Stimulated activated memory B cell treated with anti-CD40 and anti-IgM and Interleukin-4, amounts not matched to agents 10 μg/mL and 1 μg/mL and 100 μg/mL, for 72 hours (primary cell): ENCODE measurements around the gene FAM149A.
A peak's percentile ranks its signal among the peaks of the same experiment; 100 is the strongest.

ENCODE experiments used
- ATAC-seq: fragments of 150-1000 bp; cut with Tn5 transposase; 2 replicates; pipeline ENCODE4 v1.10.0; 2021
- H3K27ac Mint-ChIP-seq: one replicate; pipeline ENCODE4 v1.8.0; 2022; ENCODE audit warnings: mild to moderate bottlenecking, mixed read lengths
- H3K27me3 Mint-ChIP-seq: one replicate; pipeline ENCODE4 v1.8.0; 2022; ENCODE audit warnings: mixed read lengths
- H3K36me3 Mint-ChIP-seq: one replicate; pipeline ENCODE4 v1.8.0; 2022; ENCODE audit warnings: mixed read lengths
- H3K4me1 Mint-ChIP-seq: one replicate; pipeline ENCODE4 v1.8.0; 2022; ENCODE audit warnings: mixed read lengths
- H3K4me3 Mint-ChIP-seq: one replicate; pipeline ENCODE4 v1.8.0; 2022; ENCODE audit warnings: mild to moderate bottlenecking, moderate library complexity, mixed read lengths
- H3K9me3 Mint-ChIP-seq: one replicate; pipeline ENCODE4 v1.8.0; 2022; ENCODE audit warnings: mixed read lengths

Gene FAM149A

GRCh38 chr4:186166852-186167512, 62.5 kb downstream of the FAM149A start:
- Mint-ChIP-seq H3K9me3 (no peaks in the 10 kb centered on the region), H3K27me3 (peaks cover 31% of the 10 kb centered on the region), H3K27ac (no peak overlapping the region), H3K4me1 (no peaks in the 10 kb centered on the region), H3K4me3 (no peak overlapping the region), H3K36me3 (no peaks in the 10 kb centered on the region)
- ATAC-seq = no peak

DNA sequence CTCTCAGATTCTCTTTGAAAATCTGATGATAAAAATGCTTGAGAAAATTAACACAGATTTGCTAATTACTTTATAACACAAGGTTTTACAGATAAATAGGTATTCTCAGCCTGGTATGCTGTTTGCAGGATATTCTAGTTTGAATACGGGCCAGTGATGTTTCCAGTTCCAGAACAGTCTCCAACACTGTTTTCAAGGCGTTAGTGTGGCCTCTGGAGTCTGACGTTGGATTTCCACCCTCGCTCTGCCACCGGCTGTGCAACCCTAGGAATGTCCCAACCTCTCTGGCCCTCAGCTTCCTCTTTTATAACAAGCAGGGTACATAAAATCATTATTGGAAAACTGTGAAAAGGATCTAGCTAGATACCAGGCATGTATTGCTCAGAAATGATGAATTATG, 63.1 kb downstream of the FAM149A start:
- no peak for ATAC-seq
- no peaks in the 10 kb centered on the region for H3K4me1 Mint-ChIP-seq
- H3K27me3 Mint-ChIP-seq = peaks cover 31% of the 10 kb centered on the region
- no peak overlapping the region for H3K27ac Mint-ChIP-seq
- no peak overlapping the region for H3K4me3 Mint-ChIP-seq
- H3K36me3 Mint-ChIP-seq = no peaks in the 10 kb centered on the region
- H3K9me3 Mint-ChIP-seq = no peaks in the 10 kb centered on the region

DNA sequence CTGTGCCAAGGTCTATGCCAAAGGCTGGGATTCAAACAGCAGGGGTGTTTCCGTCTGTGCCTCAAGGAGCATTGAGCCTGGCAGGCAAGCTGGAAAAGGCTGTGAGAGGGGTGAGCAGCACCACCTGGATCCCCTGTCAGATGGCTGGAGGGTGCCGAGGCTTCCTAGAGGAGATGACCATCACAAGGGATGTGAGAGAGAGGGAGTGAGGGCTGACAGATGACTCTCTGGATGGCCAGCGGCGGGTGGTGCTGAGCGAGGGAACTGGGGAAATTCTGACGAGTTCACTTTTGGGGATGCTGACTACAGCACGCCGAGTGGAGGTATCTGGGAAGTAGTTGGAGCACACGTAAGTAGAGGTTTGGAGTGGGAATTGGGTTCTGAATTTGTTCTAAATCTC, 64.2 kb downstream of the FAM149A start:
- no peak overlapping the region for H3K27ac Mint-ChIP-seq
- peaks cover 31% of the 10 kb centered on the region for H3K27me3 Mint-ChIP-seq
- no peak overlapping the region for H3K4me3 Mint-ChIP-seq
- no peaks in the 10 kb centered on the region for H3K36me3 Mint-ChIP-seq
- no peaks in the 10 kb centered on the region for H3K4me1 Mint-ChIP-seq
- H3K9me3 Mint-ChIP-seq = no peaks in the 10 kb centered on the region
- no peak for ATAC-seq

DNA sequence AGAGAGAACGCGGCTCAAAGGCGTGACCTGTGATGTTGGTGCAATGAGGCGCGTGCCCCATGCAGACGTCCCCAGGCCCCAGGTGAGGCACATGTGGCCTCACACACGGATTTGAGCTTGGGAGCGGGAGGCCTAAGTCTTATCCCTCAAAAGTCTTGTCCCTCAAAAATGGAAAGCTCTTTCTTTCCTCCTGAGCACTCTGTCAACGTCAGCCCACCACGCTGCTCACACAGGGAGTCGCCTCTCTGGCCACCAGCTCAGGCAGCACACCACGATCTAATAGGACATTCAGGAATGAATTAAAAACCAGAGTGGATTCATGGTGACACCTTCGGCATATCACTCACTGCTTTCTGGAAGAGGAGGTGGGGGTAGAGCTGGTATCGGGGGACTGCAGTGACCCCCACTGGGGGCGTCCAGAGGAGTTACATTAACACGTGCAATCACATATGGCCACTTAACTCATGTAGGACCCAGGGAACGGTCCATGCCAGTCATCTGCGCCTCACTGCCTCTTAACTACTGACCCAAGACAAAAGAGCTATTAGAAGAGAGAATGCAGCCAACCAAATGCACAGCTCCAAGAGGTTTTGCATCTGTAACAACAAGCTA, 64.9 kb downstream of the FAM149A start:
- H3K9me3 Mint-ChIP-seq = no peaks in the 10 kb centered on the region
- H3K27ac Mint-ChIP-seq = no peak overlapping the region
- no peaks in the 10 kb centered on the region for H3K4me1 Mint-ChIP-seq
- ATAC-seq = no peak
- H3K36me3 Mint-ChIP-seq = no peaks in the 10 kb centered on the region
- H3K4me3 Mint-ChIP-seq = no peak overlapping the region
- peaks cover 30% of the 10 kb centered on the region for H3K27me3 Mint-ChIP-seq

- peak; percentile 20 for ATAC-seq
- Mint-ChIP-seq H3K27ac (no peak overlapping the region), H3K4me3 (no peak overlapping the region), H3K27me3 (peaks cover 23% of the 10 kb centered on the region), H3K4me1 (no peaks in the 10 kb centered on the region), H3K9me3 (no peaks in the 10 kb centered on the region), H3K36me3 (no peaks in the 10 kb centered on the region)
Measured at GRCh38 chr4:186169945-186170802, 65.7 kb downstream of the FAM149A start.

- no peak for ATAC-seq
- H3K4me1 Mint-ChIP-seq = no peaks in the 10 kb centered on the region
- no peak overlapping the region for H3K4me3 Mint-ChIP-seq
- peaks cover 29% of the 10 kb centered on the region for H3K27me3 Mint-ChIP-seq
- H3K36me3 Mint-ChIP-seq = no peaks in the 10 kb centered on the region
- H3K9me3 Mint-ChIP-seq = no peaks in the 10 kb centered on the region
- H3K27ac Mint-ChIP-seq = no peak overlapping the region
Measured at GRCh38 chr4:186170966-186171365, 66.5 kb downstream of the FAM149A start.

DNA sequence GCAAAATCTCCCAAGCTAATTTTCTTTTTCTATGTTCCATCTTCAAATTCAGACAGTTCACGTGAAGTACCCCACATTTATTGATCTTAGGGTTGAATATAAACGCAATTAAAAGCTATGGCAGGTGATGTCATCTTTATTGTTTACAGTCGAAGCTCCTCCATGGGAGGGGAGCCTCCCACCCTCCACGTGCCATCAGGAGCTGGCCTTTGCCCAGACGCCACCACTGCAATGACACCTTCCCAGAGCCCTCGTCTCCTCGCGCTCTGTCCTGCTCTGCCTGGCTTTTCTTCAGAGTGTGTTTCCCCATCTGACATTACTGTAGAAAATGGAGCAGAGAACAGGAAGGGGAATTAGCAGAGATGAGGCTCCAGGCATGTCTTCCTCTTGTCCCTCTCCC, 68.0 kb downstream of the FAM149A start:
- H3K27me3 Mint-ChIP-seq = peaks cover 34% of the 10 kb centered on the region
- H3K36me3 Mint-ChIP-seq = no peaks in the 10 kb centered on the region
- no peak for ATAC-seq
- no peaks in the 10 kb centered on the region for H3K4me1 Mint-ChIP-seq
- no peak overlapping the region for H3K27ac Mint-ChIP-seq
- no peak overlapping the region for H3K4me3 Mint-ChIP-seq
- no peaks in the 10 kb centered on the region for H3K9me3 Mint-ChIP-seq

- Mint-ChIP-seq H3K4me1 (peaks cover 29% of the 10 kb centered on the region), H3K4me3 (no peak overlapping the region), H3K27ac (no peak overlapping the region)
Measured at GRCh38 chr4:186188107-186188506, 83.6 kb downstream of the FAM149A start.

GRCh38 chr4:186189656-186190055, 85.2 kb downstream of the FAM149A start:
- Mint-ChIP-seq H3K4me1 (peaks cover 32% of the 10 kb centered on the region), H3K9me3 (peaks cover 5% of the 10 kb centered on the region), H3K27ac (peak overlapping the region; percentile 95), H3K36me3 (peaks cover 6% of the 10 kb centered on the region), H3K27me3 (peaks cover 22% of the 10 kb centered on the region), H3K4me3 (no peak overlapping the region)
- no peak for ATAC-seq

More at GRCh38 chr4:186188107-186188506, 83.6 kb downstream of the FAM149A start:
- no peak for ATAC-seq
- Mint-ChIP-seq H3K9me3 (peaks cover 5% of the 10 kb centered on the region), H3K27me3 (peaks cover 37% of the 10 kb centered on the region), H3K36me3 (peaks cover 7% of the 10 kb centered on the region)

GRCh38 chr4:186190581-186191199, 86.2 kb downstream of the FAM149A start:
- ATAC-seq = peak; percentile 64
- peak overlapping the region; percentile 97 for H3K4me3 Mint-ChIP-seq
- peaks cover 9% of the 10 kb centered on the region for H3K36me3 Mint-ChIP-seq
- H3K9me3 Mint-ChIP-seq = no peaks in the 10 kb centered on the region
- H3K27me3 Mint-ChIP-seq = peaks cover 12% of the 10 kb centered on the region
- H3K4me1 Mint-ChIP-seq = peaks cover 32% of the 10 kb centered on the region
- H3K27ac Mint-ChIP-seq = peak overlapping the region; percentile 95

DNA sequence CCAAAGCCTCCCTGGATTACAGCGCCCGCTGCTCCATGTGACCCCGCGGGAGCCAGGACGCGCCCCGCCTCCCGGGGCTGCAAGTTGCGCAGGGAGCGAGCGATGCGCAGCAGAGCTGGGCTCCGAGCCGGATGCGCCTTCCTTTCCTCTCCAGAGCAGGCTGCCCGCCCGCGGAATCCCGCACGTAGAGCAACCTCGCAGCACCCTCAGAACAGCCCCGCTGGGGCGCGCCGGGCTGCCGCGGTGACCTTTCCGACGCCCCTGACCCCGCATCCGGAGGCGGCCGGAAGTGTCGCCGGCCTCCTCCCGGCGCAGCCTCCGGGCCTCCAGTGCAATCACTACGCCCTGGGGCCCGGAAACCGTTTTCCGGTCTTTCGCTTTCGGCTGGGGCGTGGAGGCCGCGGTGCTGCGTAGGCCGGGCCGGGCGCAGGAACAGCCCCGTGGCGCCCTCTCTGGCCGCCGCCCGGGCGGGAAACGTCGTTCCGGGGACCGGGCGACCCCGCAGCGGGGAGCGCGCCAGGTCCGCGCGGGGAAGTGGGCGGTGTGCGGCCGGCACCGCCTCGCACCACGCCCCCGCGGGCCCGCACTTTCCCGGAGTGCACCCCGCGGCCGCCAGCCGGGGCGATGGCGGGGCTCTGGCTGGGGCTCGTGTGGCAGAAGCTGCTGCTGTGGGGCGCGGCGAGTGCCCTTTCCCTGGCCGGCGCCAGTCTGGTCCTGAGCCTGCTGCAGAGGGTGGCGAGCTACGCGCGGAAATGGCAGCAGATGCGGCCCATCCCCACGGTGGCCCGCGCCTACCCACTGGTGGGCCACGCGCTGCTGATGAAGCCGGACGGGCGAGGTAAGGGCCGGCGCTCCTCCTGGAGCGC, 86.9 kb downstream of the FAM149A start, which contains the start of gene CYP4V2:
TSS of gene CYP4V2 (plus strand) at position 368 of the 866 bp plus-strand sequence. CDS start at position 625, 257 bp downstream.
- Mint-ChIP-seq H3K4me3 (peak within 1 kb of the TSS; percentile 97), H3K27ac (peak within 1 kb of the TSS; percentile 95), H3K36me3 (peaks cover 16% of the 10 kb centered on the region), H3K9me3 (no peaks in the 10 kb centered on the region), H3K4me1 (peaks cover 32% of the 10 kb centered on the region), H3K27me3 (peaks cover 4% of the 10 kb centered on the region)
- peak; percentile 95 for ATAC-seq

GRCh38 chr4:186192066-186192612, 87.6 kb downstream of the FAM149A start:
- Mint-ChIP-seq H3K4me1 (peaks cover 32% of the 10 kb centered on the region), H3K27me3 (no peaks in the 10 kb centered on the region), H3K36me3 (peaks cover 23% of the 10 kb centered on the region), H3K9me3 (no peaks in the 10 kb centered on the region), H3K27ac (peak overlapping the region; percentile 95), H3K4me3 (peak overlapping the region; percentile 97)
- no peak for ATAC-seq

GRCh38 chr4:186193851-186194250, 89.3 kb downstream of the FAM149A start:
- ATAC-seq = no peak
- H3K27me3 Mint-ChIP-seq = no peaks in the 10 kb centered on the region
- H3K9me3 Mint-ChIP-seq = no peaks in the 10 kb centered on the region
- no peak overlapping the region for H3K4me3 Mint-ChIP-seq
- no peak overlapping the region for H3K27ac Mint-ChIP-seq
- H3K36me3 Mint-ChIP-seq = peaks cover 26% of the 10 kb centered on the region
- H3K4me1 Mint-ChIP-seq = peaks cover 32% of the 10 kb centered on the region

DNA sequence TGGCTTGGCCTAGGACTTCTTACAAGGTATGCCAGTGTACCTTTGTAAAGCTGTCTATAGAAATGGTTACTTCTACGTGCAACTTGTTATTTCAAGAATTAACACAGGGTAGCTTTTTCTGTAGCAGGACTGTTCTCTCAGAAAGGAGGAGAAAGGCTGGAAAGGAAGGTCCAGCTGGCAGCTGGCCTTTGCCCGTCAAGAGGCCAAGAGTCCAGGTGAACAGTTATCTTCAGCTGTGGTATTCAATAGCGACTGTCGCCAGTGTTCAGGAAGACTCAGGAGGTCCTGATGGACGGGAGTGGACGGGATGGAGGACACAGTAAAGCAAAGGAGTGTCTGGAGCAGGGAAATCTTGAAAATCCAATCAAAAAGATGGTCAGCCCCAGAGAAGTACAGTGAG, 91.6 kb downstream of the FAM149A start:
- H3K36me3 Mint-ChIP-seq = peaks cover 26% of the 10 kb centered on the region
- H3K4me1 Mint-ChIP-seq = peaks cover 15% of the 10 kb centered on the region
- H3K27me3 Mint-ChIP-seq = no peaks in the 10 kb centered on the region
- H3K4me3 Mint-ChIP-seq = no peak overlapping the region
- no peak for ATAC-seq
- H3K27ac Mint-ChIP-seq = no peak overlapping the region
- H3K9me3 Mint-ChIP-seq = no peaks in the 10 kb centered on the region
